HG02840 (cell line): Measurements from ENCODE around the gene ZMIZ1.
A peak's percentile ranks its signal among the peaks of the same experiment; 100 is the strongest.
"Not testable (repeated sequence)": the region's sequence is repeated elsewhere in the genome, so short reads cannot be mapped to it uniquely, and the experiment has no call there.

Experiments used
- ATAC-seq: cut with Tn5 transposase; IDR thresholded peaks from one replicate; pipeline ENCODE4 v1.9.1; 2021; ENCODE audit warnings: mild to moderate bottlenecking, moderate library complexity, moderate number of reproducible peaks; ENCODE audit not compliant: unreplicated experiment, low FRiP score

Gene ZMIZ1

GRCh38 chr10:79270466-79271246 is 201.9 kb downstream of the ZMIZ1 start:
- no peak for ATAC-seq

GRCh38 chr10:79272353-79272752 is 203.6 kb downstream of the ZMIZ1 start:
- ATAC-seq: no peak

DNA sequence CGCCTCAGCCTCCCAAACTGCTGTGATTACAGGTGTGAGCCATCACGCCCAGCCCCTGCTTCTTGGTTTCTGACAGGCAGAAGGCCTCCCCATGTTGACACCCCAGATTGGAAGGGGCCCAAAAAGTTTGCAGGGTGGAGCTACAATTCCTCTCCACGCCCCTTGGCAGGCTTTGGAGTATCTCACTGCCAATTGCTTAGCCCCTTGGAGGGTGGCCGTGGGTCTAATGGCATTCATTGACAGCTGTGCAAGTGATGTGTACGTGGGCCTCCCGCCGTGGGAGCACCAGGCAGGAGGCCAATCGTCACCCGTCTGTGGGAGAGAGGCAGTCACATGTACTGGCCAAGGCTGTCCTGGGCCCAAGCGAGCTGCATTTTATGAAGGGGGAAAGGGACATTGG is 204.8 kb downstream of the ZMIZ1 start:
- ATAC-seq: no peak

DNA sequence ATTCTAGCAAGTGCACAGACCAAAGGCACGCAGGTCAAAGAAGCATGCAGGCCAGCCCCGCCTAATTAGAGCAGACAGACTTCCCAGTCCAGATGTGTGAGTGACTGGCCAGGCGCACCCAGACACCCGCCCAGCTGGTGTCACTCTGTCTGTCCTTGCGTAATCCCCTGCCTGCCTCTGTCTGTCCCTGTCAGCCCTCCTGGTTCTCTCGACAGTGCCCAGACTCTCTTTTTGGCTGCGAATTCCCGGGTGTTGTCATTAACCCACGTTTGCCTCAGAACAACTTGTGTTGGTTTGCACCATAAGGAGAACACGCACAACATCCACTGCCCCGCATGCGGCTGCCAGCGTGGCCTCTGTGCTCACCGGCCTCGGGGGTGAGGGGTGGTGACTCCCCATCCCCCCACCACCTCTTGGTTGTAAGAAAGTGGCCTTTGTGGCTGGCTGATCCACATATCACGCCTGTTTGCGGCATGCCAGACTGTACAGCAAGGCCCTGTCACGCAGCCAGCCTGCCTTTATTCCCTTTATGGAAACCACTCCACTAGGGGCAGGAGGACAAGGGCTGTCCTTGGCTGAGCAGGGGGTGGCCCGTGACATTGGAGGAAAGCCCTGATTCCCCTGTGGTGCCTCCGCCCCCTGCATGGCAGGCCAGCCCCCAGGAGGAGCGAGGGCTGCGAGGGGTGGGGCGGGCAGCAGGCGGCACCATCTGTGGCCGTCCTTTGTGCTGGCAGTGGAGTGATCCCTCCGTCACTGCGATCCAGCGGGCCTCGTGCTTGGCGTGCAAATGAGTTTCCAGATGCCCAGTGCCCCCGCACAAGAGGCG is 205.7 kb downstream of the ZMIZ1 start:
- no peak for ATAC-seq

- ATAC-seq: no peak
Observed at GRCh38 chr10:79275105-79275430, 206.3 kb downstream of the ZMIZ1 start.

GRCh38 chr10:79275431-79275851 is 206.7 kb downstream of the ZMIZ1 start:
- no peak for ATAC-seq

DNA sequence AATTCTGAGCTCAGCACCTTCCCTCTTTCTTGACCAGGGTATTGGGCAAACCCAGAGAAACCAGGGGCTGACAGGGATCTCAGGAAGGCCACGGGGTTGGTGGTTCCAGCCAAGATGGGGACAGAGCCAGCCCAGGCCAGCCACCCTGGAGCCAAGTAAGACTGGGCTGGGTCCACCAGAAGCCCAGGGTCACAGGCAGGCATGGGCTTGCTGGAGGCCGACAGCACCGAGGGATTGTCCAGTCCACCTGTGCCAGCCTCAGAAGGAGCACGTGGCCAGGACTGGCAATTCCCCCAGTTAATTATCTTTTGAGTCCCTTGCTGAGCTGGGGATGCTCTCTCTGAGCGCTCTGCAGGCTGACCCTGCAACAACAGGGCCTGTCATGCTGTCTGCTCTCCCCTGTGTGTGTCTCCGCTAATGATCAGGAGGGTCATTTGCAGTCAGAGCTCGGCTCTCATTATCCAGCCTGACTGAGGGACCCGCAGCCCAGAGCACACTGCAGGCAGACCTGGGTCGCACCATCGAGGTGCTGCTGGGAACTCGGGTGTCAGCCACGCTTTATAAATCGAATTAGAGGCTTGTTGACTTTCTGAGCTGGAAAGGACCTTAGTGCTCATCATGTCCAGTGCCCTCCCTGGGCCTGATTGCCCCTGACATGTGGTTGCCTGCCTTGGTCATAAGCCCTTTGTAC is 209.0 kb downstream of the ZMIZ1 start:
- ATAC-seq: no peak

GRCh38 chr10:79279047-79279446 is 210.3 kb downstream of the ZMIZ1 start:
- not testable (repeated sequence) for ATAC-seq

GRCh38 chr10:79280956-79281355 is 212.2 kb downstream of the ZMIZ1 start:
- no peak for ATAC-seq

GRCh38 chr10:79282388-79282787 is 213.6 kb downstream of the ZMIZ1 start:
- ATAC-seq: no peak

DNA sequence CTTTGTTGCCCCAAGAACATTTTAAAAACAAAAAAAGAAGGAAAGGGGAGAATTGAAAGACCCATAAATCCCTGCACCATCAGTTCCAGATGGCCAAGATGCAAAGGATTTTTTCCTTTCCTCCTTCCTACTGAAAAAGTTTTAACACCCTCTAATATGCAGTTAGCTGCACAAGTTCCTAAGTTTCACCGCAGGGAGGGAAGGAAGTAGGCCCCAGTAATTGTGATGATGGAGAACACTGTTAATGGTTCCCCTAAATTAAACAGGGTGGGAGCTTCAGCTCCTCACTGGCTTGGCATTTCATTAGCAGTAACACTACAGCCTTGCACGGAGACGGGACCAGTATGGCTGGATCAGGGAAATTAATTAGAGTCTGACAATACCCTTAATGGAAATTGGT is 214.8 kb downstream of the ZMIZ1 start:
- no peak for ATAC-seq

DNA sequence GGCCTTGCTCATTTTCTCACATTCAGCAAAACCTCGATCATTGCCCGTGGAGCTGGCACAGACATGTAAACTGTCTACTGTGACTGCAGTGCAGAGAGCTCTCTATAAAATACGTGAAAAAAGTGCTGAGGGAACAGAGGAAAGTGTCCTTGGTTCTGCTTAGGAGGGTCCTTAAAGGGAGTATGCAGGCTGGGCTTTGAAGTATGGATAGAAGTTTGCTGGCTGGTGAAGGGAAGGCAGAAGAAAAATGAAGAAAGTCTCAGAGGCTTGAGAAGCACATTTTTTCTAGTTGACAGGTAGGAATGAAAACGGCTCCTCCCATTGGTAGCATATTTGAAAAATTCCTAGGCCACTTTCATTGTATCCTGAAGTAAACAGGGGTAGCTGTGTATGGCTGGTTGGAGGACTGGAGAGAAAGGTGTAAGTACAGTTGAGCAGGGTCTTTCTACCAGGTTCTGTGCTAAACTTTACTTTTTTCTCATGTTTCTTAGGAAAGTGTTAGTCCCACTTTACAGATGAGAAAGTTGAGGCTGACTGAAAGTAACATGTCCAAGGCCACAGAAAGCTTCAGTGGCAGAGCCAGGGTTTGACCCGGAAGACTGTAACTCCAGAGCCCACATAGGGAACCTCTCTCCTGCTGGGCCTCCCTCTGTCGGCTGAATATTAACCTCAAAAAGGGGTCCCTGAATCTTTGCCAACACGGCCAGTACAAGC is 215.5 kb downstream of the ZMIZ1 start:
- ATAC-seq: no peak

GRCh38 chr10:79285315-79286197 is 216.8 kb downstream of the ZMIZ1 start:
- ATAC-seq: peak; percentile 67

DNA sequence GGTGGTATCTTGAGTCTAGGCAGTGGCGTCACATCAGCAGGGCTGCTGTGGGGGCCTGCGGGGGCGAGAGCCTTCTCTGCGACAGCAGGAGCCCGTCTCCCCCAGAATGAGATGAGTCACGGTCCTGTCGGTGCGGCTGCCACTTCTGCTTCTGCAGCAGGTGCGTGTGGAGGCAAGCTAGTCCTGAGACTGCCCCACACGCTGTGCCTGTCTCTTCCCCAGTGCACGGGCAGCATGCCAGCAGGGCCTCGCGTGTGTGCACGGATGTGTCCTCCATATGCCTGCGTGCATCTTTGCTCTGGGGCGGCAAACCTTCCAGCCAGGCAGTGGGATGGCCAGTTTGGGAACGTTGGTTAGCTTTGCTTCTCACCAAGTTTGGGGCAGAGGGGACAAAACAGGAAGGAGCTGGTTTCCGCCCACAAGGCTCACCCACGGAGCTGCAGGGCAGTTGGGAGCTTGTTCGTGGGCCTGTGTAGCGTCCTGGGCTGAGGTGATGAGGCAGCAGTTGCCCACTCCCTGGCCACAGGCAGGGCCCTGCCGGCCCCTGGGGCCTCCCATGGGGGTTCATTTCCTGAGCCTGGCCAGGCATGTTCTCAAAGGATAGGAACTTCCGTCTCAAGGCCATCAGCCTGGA is 217.7 kb downstream of the ZMIZ1 start:
- ATAC-seq: peak; percentile 86

GRCh38 chr10:79287973-79288723 is 219.4 kb downstream of the ZMIZ1 start:
- ATAC-seq: no peak

DNA sequence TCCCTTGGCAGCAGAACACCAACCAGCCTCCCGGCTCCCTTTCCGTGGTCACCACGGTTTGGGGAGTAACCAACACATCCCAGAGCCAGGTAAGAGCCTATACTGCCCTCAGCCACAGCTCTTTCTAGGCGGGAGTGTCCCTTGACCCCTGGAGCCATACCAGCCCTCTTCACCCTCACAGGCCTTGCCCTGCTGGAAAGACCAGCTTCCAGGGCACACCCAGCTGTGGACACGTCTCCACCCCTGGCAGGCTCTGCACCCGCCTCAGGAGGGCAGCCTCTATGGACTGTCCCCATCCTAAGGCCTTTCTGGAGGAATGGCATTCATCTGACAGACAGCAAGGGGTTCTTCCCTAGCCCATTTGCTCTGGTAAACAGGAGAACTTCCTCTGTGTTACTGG is 221.0 kb downstream of the ZMIZ1 start:
- ATAC-seq: no peak

DNA sequence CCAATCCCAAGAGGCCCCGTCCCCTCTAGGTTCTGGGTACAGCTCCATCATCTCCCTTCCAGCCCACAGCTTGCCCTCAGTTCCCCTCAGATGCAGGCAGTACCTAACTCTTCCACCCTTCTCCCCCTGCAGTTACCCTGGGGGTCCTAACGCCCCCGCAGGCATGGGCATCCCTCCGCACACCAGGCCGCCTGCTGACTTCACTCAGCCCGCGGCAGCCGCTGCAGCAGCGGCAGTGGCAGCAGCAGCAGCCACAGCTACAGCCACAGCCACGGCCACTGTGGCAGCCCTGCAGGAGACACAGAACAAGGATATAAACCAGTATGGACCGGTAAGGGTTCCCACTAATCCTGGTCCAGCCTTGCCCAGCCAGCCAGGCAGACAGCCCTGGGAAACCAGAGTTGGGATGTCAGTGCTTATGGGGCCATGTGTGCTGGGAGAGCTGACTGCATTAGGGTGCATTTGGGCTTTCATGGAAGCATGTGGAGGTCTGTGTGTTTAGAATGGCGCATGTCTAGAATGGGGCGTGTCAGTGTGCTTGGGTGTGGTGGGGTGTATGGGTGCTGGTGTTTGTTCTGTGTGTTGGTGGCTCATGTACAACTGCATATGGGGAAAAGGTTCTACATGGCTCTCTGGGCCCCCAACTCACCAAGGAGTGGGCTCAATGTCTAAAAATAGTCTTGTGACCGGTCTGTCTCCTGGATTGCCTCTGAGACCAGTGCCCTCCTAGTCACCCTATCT is 223.4 kb downstream of the ZMIZ1 start:
- ATAC-seq: no peak
